A549 (cell line): ENCODE data around the gene MOV10L1.

Experiments
- BHLHE40 ChIP-seq: IDR thresholded peaks from 2 replicates; pipeline ENCODE4 v1.6.1; 2012; ENCODE audit warnings: low read depth, low read length, inconsistent platforms
- CBX2 ChIP-seq: fragments of 200-600 bp; sonication (generic); IDR thresholded peaks from 2 replicates; pipeline ENCODE4 v1.6.1; 2016; ENCODE audit warnings: low read depth, mild to moderate bottlenecking, borderline replicate concordance
- CHD2 ChIP-seq: fragments of 150-350 bp; IDR thresholded peaks from 2 replicates; pipeline ENCODE4 v1.6.1; 2014; ENCODE audit warnings: low read length; ENCODE audit not compliant: partially characterized antibody
- FOSL2 ChIP-seq, 2 experiments: fragments of 450-650 bp in 1 of 2; fragments of >200 bp in 1 of 2; sonication (Bioruptor Twin) in 1 of 2; formaldehyde crosslinking; IDR thresholded peaks; 2 replicates each; pipeline versions ENCODE4 v1.5.0 to v1.6.1; 2016 to 2020; ENCODE audit warnings: mild to moderate bottlenecking in 1 of 2, moderate library complexity in 1 of 2
- JUN ChIP-seq, 2 experiments: fragments of >200 bp; sonication (Bioruptor Twin); formaldehyde crosslinking; IDR thresholded peaks; 2 replicates in 1 of 2; 3 replicates in 1 of 2; pipeline ENCODE4 v1.6.1; 2016 to 2017
- MAZ ChIP-seq: fragments of 150-350 bp; IDR thresholded peaks from 2 replicates; pipeline ENCODE4 v1.6.1; 2014; ENCODE audit warnings: antibody characterized with exemption, low read depth, low read length, borderline replicate concordance
- PBX3 ChIP-seq: IDR thresholded peaks from 2 replicates; pipeline ENCODE4 v1.6.1; 2012
- POLR2A ChIP-seq: IDR thresholded peaks from 2 replicates; pipeline ENCODE4 v1.6.1; 2012; ENCODE audit warnings: mild to moderate bottlenecking, low read length
- POLR2AphosphoS2 ChIP-seq: conservative IDR thresholded peaks from 2 replicates; pipeline ENCODE4 v1.6.1; 2012; ENCODE audit warnings: low read length, improper control_type of control experiment, inconsistent platforms
- TF ChIP-seq, protein P1 (sequence below): fragments of >200 bp; sonication (Bioruptor Twin); formaldehyde crosslinking; IDR thresholded peaks from 3 replicates; pipeline ENCODE4 v1.5.1; 2016
- TF ChIP-seq, protein P2 (sequence below): fragments of 200-600 bp; sonication (generic); IDR thresholded peaks from 2 replicates; pipeline ENCODE4 v1.6.1; 2016; ENCODE audit warnings: antibody characterized with exemption, mild to moderate bottlenecking, moderate library complexity

DNA sequence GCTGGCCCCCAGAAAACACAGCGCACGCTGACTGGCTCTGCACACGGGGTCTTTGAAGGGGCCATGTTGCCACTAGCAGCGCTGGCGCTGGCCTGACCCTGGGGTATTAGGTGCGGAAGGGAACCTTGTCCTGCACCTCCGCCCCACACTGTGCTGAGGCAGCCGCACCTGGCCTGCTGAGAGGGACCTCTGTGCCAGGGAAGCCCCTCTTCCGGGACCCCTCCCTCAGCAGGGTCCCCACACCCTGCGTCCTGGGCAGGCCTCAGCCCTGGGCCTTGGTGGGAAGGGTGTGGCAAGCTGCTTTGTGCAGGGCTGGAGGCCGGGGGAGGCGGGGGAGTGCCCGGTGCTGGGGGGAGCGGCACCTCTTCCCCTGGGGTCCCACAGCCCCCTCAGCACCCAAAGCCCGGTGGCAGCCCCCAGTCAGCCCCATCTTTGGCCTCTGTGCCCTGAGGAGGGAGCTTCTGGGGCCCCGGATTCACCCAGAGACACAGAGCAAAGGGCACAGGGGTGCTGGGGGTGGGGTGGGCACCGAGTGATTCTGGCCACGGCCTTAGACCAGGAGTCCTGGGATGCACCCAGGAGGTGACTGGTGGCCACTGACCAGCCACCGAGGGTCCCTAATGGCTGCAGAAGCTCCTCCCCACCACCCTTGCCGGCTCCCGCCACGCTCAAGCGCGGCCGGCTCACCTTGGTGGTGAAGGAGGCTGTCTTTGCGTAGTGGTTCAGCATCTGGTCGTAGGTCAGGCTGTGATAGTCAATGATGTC, 43.1 kb upstream of the MOV10L1 start:
- TF ChIP-seq, protein P1, sequence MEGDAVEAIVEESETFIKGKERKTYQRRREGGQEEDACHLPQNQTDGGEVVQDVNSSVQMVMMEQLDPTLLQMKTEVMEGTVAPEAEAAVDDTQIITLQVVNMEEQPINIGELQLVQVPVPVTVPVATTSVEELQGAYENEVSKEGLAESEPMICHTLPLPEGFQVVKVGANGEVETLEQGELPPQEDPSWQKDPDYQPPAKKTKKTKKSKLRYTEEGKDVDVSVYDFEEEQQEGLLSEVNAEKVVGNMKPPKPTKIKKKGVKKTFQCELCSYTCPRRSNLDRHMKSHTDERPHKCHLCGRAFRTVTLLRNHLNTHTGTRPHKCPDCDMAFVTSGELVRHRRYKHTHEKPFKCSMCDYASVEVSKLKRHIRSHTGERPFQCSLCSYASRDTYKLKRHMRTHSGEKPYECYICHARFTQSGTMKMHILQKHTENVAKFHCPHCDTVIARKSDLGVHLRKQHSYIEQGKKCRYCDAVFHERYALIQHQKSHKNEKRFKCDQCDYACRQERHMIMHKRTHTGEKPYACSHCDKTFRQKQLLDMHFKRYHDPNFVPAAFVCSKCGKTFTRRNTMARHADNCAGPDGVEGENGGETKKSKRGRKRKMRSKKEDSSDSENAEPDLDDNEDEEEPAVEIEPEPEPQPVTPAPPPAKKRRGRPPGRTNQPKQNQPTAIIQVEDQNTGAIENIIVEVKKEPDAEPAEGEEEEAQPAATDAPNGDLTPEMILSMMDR: no peak
- TF ChIP-seq POLR2AphosphoS2 (no peak), CHD2 (no peak), CBX2 (no peak), PBX3 (no peak), POLR2A (no peak), MAZ (no peak), FOSL2 (IDR thresholded peaks at IDR 0.05) (no peak), FOSL2 (CRISPR knock-in tag; IDR thresholded peaks at IDR 0.05) (no peak), BHLHE40 (no peak), JUN (IDR thresholded peaks at IDR 0.05) (no peak)
- TF ChIP-seq, protein P2, sequence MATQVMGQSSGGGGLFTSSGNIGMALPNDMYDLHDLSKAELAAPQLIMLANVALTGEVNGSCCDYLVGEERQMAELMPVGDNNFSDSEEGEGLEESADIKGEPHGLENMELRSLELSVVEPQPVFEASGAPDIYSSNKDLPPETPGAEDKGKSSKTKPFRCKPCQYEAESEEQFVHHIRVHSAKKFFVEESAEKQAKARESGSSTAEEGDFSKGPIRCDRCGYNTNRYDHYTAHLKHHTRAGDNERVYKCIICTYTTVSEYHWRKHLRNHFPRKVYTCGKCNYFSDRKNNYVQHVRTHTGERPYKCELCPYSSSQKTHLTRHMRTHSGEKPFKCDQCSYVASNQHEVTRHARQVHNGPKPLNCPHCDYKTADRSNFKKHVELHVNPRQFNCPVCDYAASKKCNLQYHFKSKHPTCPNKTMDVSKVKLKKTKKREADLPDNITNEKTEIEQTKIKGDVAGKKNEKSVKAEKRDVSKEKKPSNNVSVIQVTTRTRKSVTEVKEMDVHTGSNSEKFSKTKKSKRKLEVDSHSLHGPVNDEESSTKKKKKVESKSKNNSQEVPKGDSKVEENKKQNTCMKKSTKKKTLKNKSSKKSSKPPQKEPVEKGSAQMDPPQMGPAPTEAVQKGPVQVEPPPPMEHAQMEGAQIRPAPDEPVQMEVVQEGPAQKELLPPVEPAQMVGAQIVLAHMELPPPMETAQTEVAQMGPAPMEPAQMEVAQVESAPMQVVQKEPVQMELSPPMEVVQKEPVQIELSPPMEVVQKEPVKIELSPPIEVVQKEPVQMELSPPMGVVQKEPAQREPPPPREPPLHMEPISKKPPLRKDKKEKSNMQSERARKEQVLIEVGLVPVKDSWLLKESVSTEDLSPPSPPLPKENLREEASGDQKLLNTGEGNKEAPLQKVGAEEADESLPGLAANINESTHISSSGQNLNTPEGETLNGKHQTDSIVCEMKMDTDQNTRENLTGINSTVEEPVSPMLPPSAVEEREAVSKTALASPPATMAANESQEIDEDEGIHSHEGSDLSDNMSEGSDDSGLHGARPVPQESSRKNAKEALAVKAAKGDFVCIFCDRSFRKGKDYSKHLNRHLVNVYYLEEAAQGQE: no peak
